Adrenal gland (tissue), 12 donors: Measurements from ENCODE around the gene GLP1R. TPM values are rescaled to one million over a fixed set of nuclear protein-coding genes. Genes with fewer than 3 reads are reported as not detected.

Experiments used
- DNase-seq, 7 donors: peaks; one replicate each; pipeline ENCODE4 v3.0.0-alpha.2; 2019 to 2020
- H3K27ac ChIP-seq, 5 donors: fragments of 200-600 bp; sonication (generic) in 4 of 5; 1 replicate in 3 of 5; 2 replicates in 2 of 5; pipeline versions ENCODE4 v1.5.1 to v1.8.0; 2016 to 2020; ENCODE audit warnings: mild to moderate bottlenecking in 1 of 5
- H3K27me3 ChIP-seq: fragments of 200-600 bp; 2 replicates; pipeline ENCODE4 v1.8.0; 2021
- H3K36me3 ChIP-seq, 2 donors: fragments of 200-600 bp; replicated peaks in 1 of 2; 1 replicate in 1 of 2; 2 replicates in 1 of 2; pipeline versions ENCODE4 v1.5.1 to v1.8.0; 2018 to 2022
- H3K4me1 ChIP-seq, 2 donors: fragments of 200-600 bp; replicated peaks in 1 of 2; 1 replicate in 1 of 2; 2 replicates in 1 of 2; pipeline versions ENCODE4 v1.5.1 to v1.8.0; 2018 to 2021
- H3K4me3 ChIP-seq, 4 donors: fragments of 200-600 bp; sonication (generic) in 3 of 4; one replicate each; pipeline ENCODE4 v1.5.1; 2016 to 2018
- H3K9me3 ChIP-seq, 3 donors: fragments of 200-600 bp; sonication (generic) in 1 of 3; replicated peaks in 1 of 3; 1 replicate in 2 of 3; 2 replicates in 1 of 3; pipeline versions ENCODE4 v1.5.1 to v1.8.0; 2016 to 2021
- CTCF ChIP-seq, 6 experiments: fragments of 450-650 bp in 4 of 6; fragments of 200-600 bp in 2 of 6; sonication (generic) in 1 of 6; IDR thresholded peaks; 1 replicate in 5 of 6; 2 replicates in 1 of 6; pipeline versions ENCODE4 v1.5.1 to v1.8.0; 2016 to 2021; ENCODE audit warnings: antibody characterized with exemption in 6 of 6, mild to moderate bottlenecking in 2 of 6, moderate library complexity in 1 of 6
- POLR2A ChIP-seq, 2 donors: fragments of 450-650 bp; IDR thresholded peaks; one replicate each; pipeline ENCODE4 v1.6.1; 2017; ENCODE audit warnings: antibody characterized with exemption in 2 of 2, mild to moderate bottlenecking in 2 of 2, moderate library complexity in 1 of 2
- WGBS, 4 donors: extraction: QIAGEN DNeasy Blood & Tissue Kit in 2 of 4; methylation state at CpG; one replicate each; pipeline versions ENCODE4 v1.1.5 to v1.1.7; 2013 to 2017; 5-methylcytosine and 5-hydroxymethylcytosine counted together
- intact Hi-C, 2 donors: fragments of 100-400 bp; cut with DNase I; formaldehyde crosslinking; loops; one replicate each; pipeline versions ENCODE4 v1.14.1 to v1.15.0; 2022 to 2023
- polyA plus RNA-seq, 3 donors: library from polyadenylated mRNA; stranded (reverse); fragments of 200-250 nt in 2 of 3; fragments of 350-450 nt in 1 of 3; fragmentation: Illumina TruSeq in 1 of 3; extraction: RNeasy Lipid Tissue Mini Kit (QIAGEN cat#74804) in 1 of 3; gene quantifications; one replicate each; pipeline ENCODE4 v1.2.3, GENCODE V29; 2013 to 2014
- total RNA-seq, 9 donors: library from RNA; depleted of rRNA in 4 of 9; stranded (reverse); fragments of >200 nt in 4 of 9; fragments of 120-200 nt in 1 of 9; fragmentation: NEBNext Ultra II Directional in 1 of 9; extraction: Animal tissue kit (Norgen Biotek cat#: 25700) in 1 of 9; gene quantifications; one replicate each; pipeline versions ENCODE4 v1.1.0 to v1.2.4, GENCODE V29; 2013 to 2023
- donor health status: healthy with polysubstance abuse.
- donor health status: Bipolar disorder and iron deficiency.
- donor health status: DM: yes; HTN: yes; CAD: no.
- donor health status: DM: no; HTN: no; CAD: no.
- donor health status: DM: no; HTN: no; CAD: no.
- donor health status: DM: yes; HTN: yes; CAD: no.

GLP1R gene
- total and polyA plus RNA-seq, 12 donors, result 0.06 to 0.42 (median 0.11) TPM; not detected in 7

GRCh38 chr6:39087197-39087596 lies 38.6 kb downstream of the GLP1R start:
- WGBS, 4 donors, result 59 to 75% (median 66%) methylated on average over 6 to 7 of the region's 7 CpGs
- DNase-seq, result no peak
- Histone ChIP-seq H3K4me1 (no peaks in the 10 kb centered on the region), H3K27me3 (peaks cover 10% of the 10 kb centered on the region), H3K9me3 (no peaks in the 10 kb centered on the region), H3K27ac (no peak overlapping the region), H3K4me3 (no peak overlapping the region), H3K36me3 (no peaks in the 10 kb centered on the region)
- no peak for TF ChIP-seq CTCF (IDR thresholded peaks at IDR 0.05)
- TF ChIP-seq POLR2A (IDR thresholded peaks at IDR 0.05), result no peak
- intact Hi-C loops, result no loop called here

GRCh38 chr6:39088331-39088730 lies 39.8 kb downstream of the GLP1R start:
- no peaks in the 10 kb centered on the region for H3K36me3 ChIP-seq
- H3K9me3 ChIP-seq, result no peaks in the 10 kb centered on the region
- H3K4me3 ChIP-seq, result no peak overlapping the region
- H3K4me1 ChIP-seq, result no peaks in the 10 kb centered on the region
- 5 to 9% (median 6%) methylated on average over 4 of the region's 4 CpGs for WGBS, 4 donors
- intact Hi-C loops, result no loop called here
- peak in 6 of 7 donors; percentile 30 to 64 (median 56) for DNase-seq
- peaks cover 10% of the 10 kb centered on the region for H3K27me3 ChIP-seq
- TF ChIP-seq CTCF (IDR thresholded peaks at IDR 0.05), result peak in 5 of 6 experiments; percentile 34 to 40 (median 37)
- no peak for TF ChIP-seq POLR2A (IDR thresholded peaks at IDR 0.05)
- no peak overlapping the region for H3K27ac ChIP-seq

GRCh38 chr6:39090036-39090435 lies 41.5 kb downstream of the GLP1R start:
- TF ChIP-seq CTCF (IDR thresholded peaks at IDR 0.05), result no peak
- TF ChIP-seq POLR2A (IDR thresholded peaks at IDR 0.05), result no peak
- intact Hi-C loops, result no loop called here
- DNase-seq, result no peak
- Histone ChIP-seq H3K36me3 (no peaks in the 10 kb centered on the region), H3K4me3 (no peak overlapping the region), H3K4me1 (no peaks in the 10 kb centered on the region), H3K27ac (no peak overlapping the region), H3K27me3 (peaks cover 10% of the 10 kb centered on the region), H3K9me3 (no peaks in the 10 kb centered on the region)
- WGBS, 4 donors, result 57 to 63% (median 60%) methylated on average over 4 of the region's 4 CpGs

GRCh38 chr6:39091220-39091619 lies 42.6 kb downstream of the GLP1R start:
- DNase-seq, result no peak
- H3K9me3 ChIP-seq, result no peaks in the 10 kb centered on the region
- no peak overlapping the region for H3K4me3 ChIP-seq
- no peak overlapping the region for H3K27ac ChIP-seq
- peaks cover 10% of the 10 kb centered on the region for H3K27me3 ChIP-seq
- TF ChIP-seq POLR2A (IDR thresholded peaks at IDR 0.05) (no peak), CTCF (IDR thresholded peaks at IDR 0.05) (no peak)
- H3K4me1 ChIP-seq, result no peaks in the 10 kb centered on the region
- 61 to 73% (median 67%) methylated on average over 7 of the region's 7 CpGs for WGBS, 4 donors
- intact Hi-C loops, result no loop called here
- no peaks in the 10 kb centered on the region for H3K36me3 ChIP-seq
